MM.1S (cell line): ENCODE measurements around the gene ABHD18.

Experiments
- DNase-seq: peaks from one replicate; pipeline ENCODE4 v3.0.0-alpha.2; 2015
- H2AFZ ChIP-seq: fragments of 300-600 bp; sonication (generic); 2 replicates; pipeline ENCODE4 v1.6.0; 2016; ENCODE audit warnings: antibody characterized with exemption, low read length
- H3F3A ChIP-seq: fragments of 300-600 bp; sonication (generic); 2 replicates; pipeline ENCODE4 v1.6.1; 2016; ENCODE audit warnings: mild to moderate bottlenecking, antibody characterized with exemption, low read length, moderate library complexity, mixed read lengths; ENCODE audit not compliant: insufficient read depth
- H3K27ac ChIP-seq: fragments of 300-600 bp; sonication (generic); 2 replicates; pipeline ENCODE4 v1.5.1; 2016; ENCODE audit warnings: mild to moderate bottlenecking, low read length
- H3K27me3 ChIP-seq: fragments of 300-600 bp; sonication (generic); replicated peaks from 2 replicates; pipeline ENCODE4 v1.6.0; 2016; ENCODE audit warnings: low read length; ENCODE audit not compliant: insufficient read depth
- H3K36me3 ChIP-seq: fragments of 300-600 bp; sonication (generic); replicated peaks from 2 replicates; pipeline ENCODE4 v1.6.1; 2016; ENCODE audit warnings: mild to moderate bottlenecking, low read length, mixed read lengths; ENCODE audit not compliant: insufficient read depth
- H3K4me1 ChIP-seq: fragments of 300-600 bp; sonication (generic); 2 replicates; pipeline ENCODE4 v1.6.1; 2016; ENCODE audit warnings: low read length, mixed read lengths
- H3K4me2 ChIP-seq: fragments of 300-600 bp; sonication (generic); 2 replicates; pipeline ENCODE4 v1.6.0; 2016; ENCODE audit warnings: low read depth, low read length
- H3K4me3 ChIP-seq: fragments of 300-600 bp; sonication (generic); 2 replicates; pipeline ENCODE4 v1.5.1; 2016; ENCODE audit warnings: low read length, mixed read lengths
- H3K79me2 ChIP-seq: fragments of 300-600 bp; sonication (generic); 2 replicates; pipeline ENCODE4 v1.6.1; 2016; ENCODE audit warnings: mixed run types, low read length, mixed read lengths
- H3K9ac ChIP-seq: fragments of 300-600 bp; sonication (generic); 2 replicates; pipeline ENCODE4 v1.6.1; 2016; ENCODE audit warnings: low read length, mixed read lengths
- H3K9me2 ChIP-seq: fragments of 300-600 bp; sonication (generic); replicated peaks from 2 replicates; pipeline ENCODE4 v1.6.1; 2016; ENCODE audit warnings: mild to moderate bottlenecking, low read length, mixed read lengths; ENCODE audit not compliant: insufficient read depth
- H3K9me3 ChIP-seq: fragments of 300-600 bp; sonication (generic); replicated peaks from 2 replicates; pipeline ENCODE4 v1.6.1; 2016; ENCODE audit warnings: mild to moderate bottlenecking, low read length, mixed read lengths; ENCODE audit not compliant: insufficient read depth
- H4K20me1 ChIP-seq: fragments of 300-600 bp; sonication (generic); 2 replicates; pipeline ENCODE4 v1.6.1; 2016; ENCODE audit warnings: mild to moderate bottlenecking, low read length, moderate library complexity, mixed read lengths; ENCODE audit not compliant: insufficient read depth
- CTCF ChIP-seq: fragments of 300-600 bp; sonication (generic); IDR thresholded peaks from 2 replicates; pipeline ENCODE4 v1.5.1; 2016; ENCODE audit warnings: antibody characterized with exemption, low read length, mixed read lengths
- EZH2 ChIP-seq: fragments of 300-600 bp; sonication (generic); optimal IDR thresholded peaks from 2 replicates; pipeline ENCODE3; 2017; ENCODE audit warnings: low read depth, mild to moderate bottlenecking, antibody characterized with exemption, low read length, mixed read lengths
- EZH2phosphoT487 ChIP-seq: fragments of 300-600 bp; sonication (generic); IDR thresholded peaks from 2 replicates; pipeline ENCODE4 v1.6.1; 2018; ENCODE audit warnings: antibody characterized with exemption, low read length

ABHD18 gene

GRCh38 chr4:128009428-128009827, 44.2 kb downstream of the ABHD18 start:
- no peaks in the 10 kb centered on the region for H3K27me3 ChIP-seq
- DNase-seq, result no peak
- H3K4me2 ChIP-seq, result no peak overlapping the region
- no peak overlapping the region for H2AFZ ChIP-seq
- no peak overlapping the region for H3K4me3 ChIP-seq
- no peaks in the 10 kb centered on the region for H3F3A ChIP-seq
- no peak for TF ChIP-seq EZH2
- no peak for TF ChIP-seq CTCF
- TF ChIP-seq EZH2phosphoT487, result no peak
- no peak overlapping the region for H3K27ac ChIP-seq
- H3K4me1 ChIP-seq, result no peaks in the 10 kb centered on the region
- no peaks in the 10 kb centered on the region for H3K9me2 ChIP-seq
- no peaks in the 10 kb centered on the region for H3K36me3 ChIP-seq
- no peak overlapping the region for H3K9ac ChIP-seq
- H3K79me2 ChIP-seq, result no peaks in the 10 kb centered on the region
- H4K20me1 ChIP-seq, result no peaks in the 10 kb centered on the region
- H3K9me3 ChIP-seq, result no peaks in the 10 kb centered on the region

- no peaks in the 10 kb centered on the region for H3K79me2 ChIP-seq
- H2AFZ ChIP-seq, result no peak overlapping the region
- no peaks in the 10 kb centered on the region for H3K27me3 ChIP-seq
- H3K9me2 ChIP-seq, result no peaks in the 10 kb centered on the region
- no peaks in the 10 kb centered on the region; the same call in none of the 2 replicates for H3K36me3 ChIP-seq
- no peaks in the 10 kb centered on the region for H3F3A ChIP-seq
- TF ChIP-seq EZH2 (no peak), EZH2phosphoT487 (no peak), CTCF (no peak)
- H3K27ac ChIP-seq, result no peak overlapping the region
- H4K20me1 ChIP-seq, result no peaks in the 10 kb centered on the region
- no peak overlapping the region for H3K4me3 ChIP-seq
- H3K4me1 ChIP-seq, result no peaks in the 10 kb centered on the region
- H3K9me3 ChIP-seq, result no peaks in the 10 kb centered on the region
- H3K9ac ChIP-seq, result no peak overlapping the region
- DNase-seq, result no peak
- no peak overlapping the region for H3K4me2 ChIP-seq
Observed at GRCh38 chr4:128025319-128025718, 60.1 kb downstream of the ABHD18 start.

GRCh38 chr4:128029907-128030306, 64.7 kb downstream of the ABHD18 start:
- no peaks in the 10 kb centered on the region for H3K9me2 ChIP-seq

More at GRCh38 chr4:128029907-128030306, 64.7 kb downstream of the ABHD18 start:
- Histone ChIP-seq H2AFZ (no peak overlapping the region), H3K79me2 (no peaks in the 10 kb centered on the region), H3K9ac (no peak overlapping the region), H3K27me3 (no peaks in the 10 kb centered on the region), H3F3A (no peaks in the 10 kb centered on the region), H3K4me2 (no peak overlapping the region), H3K4me1 (no peaks in the 10 kb centered on the region), H3K36me3 (no peaks in the 10 kb centered on the region), H3K4me3 (no peak overlapping the region), H4K20me1 (no peaks in the 10 kb centered on the region), H3K27ac (no peak overlapping the region), H3K9me3 (no peaks in the 10 kb centered on the region)
- TF ChIP-seq CTCF (no peak), EZH2phosphoT487 (no peak), EZH2 (no peak)
- DNase-seq, result no peak
